ENCODE measurements around the gene DMC1.

- no peak for TF ChIP-seq TCF7 (IDR thresholded peaks at IDR 0.05; ENCODE audit: borderline replicate concordance)
- TF ChIP-seq TCF3 (CRISPR knock-in tag; IDR thresholded peaks at IDR 0.05): no peak
- TF ChIP-seq FOSL1 (tag; conservative IDR thresholded peaks at IDR 0.05): no peak
- peak; percentile 53; the same call in 1 of the 2 replicates for TF ChIP-seq POLR2AphosphoS5 (IDR thresholded peaks at IDR 0.05; ENCODE audit: control insufficient read depth, insufficient read depth, low read depth, low read length)
Measured at GRCh38 chr22:38482662-38483308, 87.2 kb downstream of the DMC1 start.

Data from K562 (cell line).